Bone marrow (tissue), 2 donors: ENCODE results near the gene EEFSEC.

Experiments
- DNase-seq, 2 donors: peaks; one replicate each; lab custom pipeline; 2025; lab: John Stamatoyannopoulos, UW

EEFSEC gene

GRCh38 chr3:128369121-128369703 is 215.9 kb downstream of the EEFSEC start:
- DNase-seq, result no peak

- DNase-seq, result no peak
These were observed 216.8 kb downstream of the EEFSEC start for GRCh38 chr3:128369881-128370642.

- DNase-seq, result no peak
These were observed 219.0 kb downstream of the EEFSEC start for GRCh38 chr3:128372281-128372680.

- no peak for DNase-seq
These were observed 219.6 kb downstream of the EEFSEC start for GRCh38 chr3:128372707-128373533.

- no peak for DNase-seq
These were observed 221.6 kb downstream of the EEFSEC start for GRCh38 chr3:128374746-128375445.

GRCh38 chr3:128376516-128376915 is 223.2 kb downstream of the EEFSEC start:
- no peak for DNase-seq

GRCh38 chr3:128378631-128379347 is 225.5 kb downstream of the EEFSEC start:
- no peak for DNase-seq

- no peak for DNase-seq
These were observed 226.3 kb downstream of the EEFSEC start for GRCh38 chr3:128379367-128380160.

GRCh38 chr3:128380295-128380694 is 227.0 kb downstream of the EEFSEC start:
- no peak for DNase-seq

- DNase-seq, result no peak
These were observed 227.4 kb downstream of the EEFSEC start for GRCh38 chr3:128380719-128381118.

- DNase-seq, result no peak
These were observed 228.3 kb downstream of the EEFSEC start for GRCh38 chr3:128381609-128382008.

- no peak for DNase-seq
These were observed 229.0 kb downstream of the EEFSEC start for GRCh38 chr3:128382221-128382807.

- peak in 1 of 2 donors; percentile 27 for DNase-seq
These were observed 230.3 kb downstream of the EEFSEC start for GRCh38 chr3:128383316-128384235.

- DNase-seq, result no peak
These were observed 232.0 kb downstream of the EEFSEC start for GRCh38 chr3:128385080-128385832.

GRCh38 chr3:128388932-128389331 is 235.7 kb downstream of the EEFSEC start:
- DNase-seq, result no peak

- DNase-seq, result no peak
These were observed 237.6 kb downstream of the EEFSEC start for GRCh38 chr3:128390867-128391266.

- DNase-seq, result no peak
These were observed 238.7 kb downstream of the EEFSEC start for GRCh38 chr3:128392021-128392420.

GRCh38 chr3:128392818-128393544 is 239.7 kb downstream of the EEFSEC start:
- no peak for DNase-seq
